IMR-90 (cell line): ENCODE results near the gene DIP2A. TPM values are rescaled to one million over a fixed set of nuclear protein-coding genes. Genes with fewer than 3 reads are reported as not detected.

Source experiments
- ATAC-seq: fragments of 200-7000 bp; cut with Tn5 transposase; 2 replicates; pipeline ENCODE4 v1.9.1; 2020; ENCODE audit warnings: low read depth, mild to moderate bottlenecking, moderate library complexity
- BruUV-seq: library from RNA; stranded (reverse); fragments of 400-500 nt; replicated peaks from 2 replicates; lab custom pipeline; 2021; lab: Mats Ljungman, UMichigan
- CTCF ChIA-PET: fragments of 300-600 bp; formaldehyde crosslinking; extraction: SDS; loops from one replicate; lab custom pipeline; 2021; ENCODE audit warnings: antibody characterized with exemption; lab: Yijun Ruan, JAX
- POLR2A ChIA-PET: fragments of 300-600 bp; sonication (Branson Sonifier 250); formaldehyde crosslinking; loops from one replicate; lab custom pipeline; 2022; ENCODE audit warnings: antibody characterized with exemption; ENCODE audit not compliant: unreplicated experiment; lab: Charles Lee
- DNase-seq: peaks from one replicate; pipeline ENCODE4 v3.0.0; 2013
- H2AFZ ChIP-seq: replicated peaks from 2 replicates; pipeline ENCODE3; 2013; ENCODE audit warnings: low read length, mild to moderate bottlenecking; ENCODE audit not compliant: poor library complexity
- H2AK5ac ChIP-seq: 2 replicates; pipeline ENCODE4 v1.6.1; 2013; ENCODE audit warnings: low read depth, low read length, inconsistent platforms
- H2AK9ac ChIP-seq: replicated peaks from 2 replicates; pipeline ENCODE3; 2013; ENCODE audit warnings: mild to moderate bottlenecking, low read depth, low read length, moderate library complexity; ENCODE audit not compliant: poor library complexity
- H2BK120ac ChIP-seq: 2 replicates; pipeline ENCODE4 v1.6.1; 2013; ENCODE audit warnings: low read depth, low read length, inconsistent platforms
- H2BK15ac ChIP-seq: 3 replicates; pipeline ENCODE4 v1.6.1; 2013; ENCODE audit warnings: low read depth, low read length, inconsistent platforms
- H2BK20ac ChIP-seq: 2 replicates; pipeline ENCODE4 v1.6.1; 2013; ENCODE audit warnings: low read depth, mild to moderate bottlenecking, inconsistent platforms, low read length, moderate library complexity
- H2BK5ac ChIP-seq: 2 replicates; pipeline ENCODE4 v1.6.1; 2013; ENCODE audit warnings: mild to moderate bottlenecking, low read depth, low read length, inconsistent platforms; ENCODE audit not compliant: poor library complexity, severe bottlenecking
- H3K14ac ChIP-seq: replicated peaks from 2 replicates; pipeline ENCODE4 v1.6.1; 2013; ENCODE audit warnings: low read depth, low read length, inconsistent platforms
- H3K18ac ChIP-seq: 2 replicates; pipeline ENCODE4 v1.6.1; 2013; ENCODE audit warnings: low read depth, low read length, control low read depth
- H3K23ac ChIP-seq: 2 replicates; pipeline ENCODE4 v1.6.1; 2013; ENCODE audit warnings: low read depth, low read length, inconsistent platforms
- H3K27ac ChIP-seq: 2 replicates; pipeline ENCODE4 v1.5.1; 2013; ENCODE audit warnings: mild to moderate bottlenecking, control low read depth, low read length; ENCODE audit not compliant: insufficient read depth
- H3K27me3 ChIP-seq: 2 replicates; pipeline ENCODE4 v1.6.1; 2013; ENCODE audit warnings: low read length; ENCODE audit not compliant: control insufficient read depth, insufficient read depth
- H3K36me3 ChIP-seq: 2 replicates; pipeline ENCODE4 v1.6.1; 2013; ENCODE audit warnings: low read length, mixed read lengths; ENCODE audit not compliant: control insufficient read depth, insufficient read depth
- H3K4ac ChIP-seq: 2 replicates; pipeline ENCODE4 v1.6.1; 2013; ENCODE audit warnings: low read depth, low read length, inconsistent platforms
- H3K4me1 ChIP-seq: 2 replicates; pipeline ENCODE4 v1.6.1; 2013; ENCODE audit warnings: low read length, mixed read lengths; ENCODE audit not compliant: control insufficient read depth, insufficient read depth
- H3K4me2 ChIP-seq: 2 replicates; pipeline ENCODE4 v1.6.1; 2013; ENCODE audit warnings: low read depth, mild to moderate bottlenecking, control low read depth, low read length, moderate library complexity
- H3K4me3 ChIP-seq: 2 replicates; pipeline ENCODE4 v1.5.1; 2013; ENCODE audit warnings: low read depth, mild to moderate bottlenecking, control low read depth, low read length, moderate library complexity; ENCODE audit not compliant: insufficient read depth
- H3K56ac ChIP-seq: 2 replicates; pipeline ENCODE4 v1.6.1; 2013; ENCODE audit warnings: low read length, inconsistent platforms; ENCODE audit not compliant: insufficient read depth; ENCODE audit errors: extremely low read depth
- H3K79me1 ChIP-seq, 2 experiments: 2 replicates each; pipeline ENCODE4 v1.6.1; 2013; ENCODE audit warnings: low read length in 2 of 2, inconsistent platforms in 1 of 2, low read depth in 1 of 2
- H3K9ac ChIP-seq: 2 replicates; pipeline ENCODE4 v1.6.1; 2013; ENCODE audit warnings: low read depth, low read length, control low read depth
- H3K9me1 ChIP-seq: 2 replicates; pipeline ENCODE4 v1.6.1; 2013; ENCODE audit warnings: low read length, inconsistent platforms; ENCODE audit not compliant: insufficient read depth
- H3K9me3 ChIP-seq: 2 replicates; pipeline ENCODE4 v1.6.1; 2013; ENCODE audit warnings: low read length; ENCODE audit not compliant: control insufficient read depth, insufficient read depth
- H4K20me1 ChIP-seq: 2 replicates; pipeline ENCODE4 v1.6.1; 2013; ENCODE audit warnings: low read length, inconsistent platforms; ENCODE audit not compliant: insufficient read depth
- H4K5ac ChIP-seq: 2 replicates; pipeline ENCODE4 v1.6.1; 2013; ENCODE audit warnings: mild to moderate bottlenecking, low read depth, low read length, control low read depth
- H4K8ac ChIP-seq, 2 experiments: 2 replicates each; pipeline ENCODE4 v1.6.1; 2013; ENCODE audit warnings: low read depth in 2 of 2, low read length in 2 of 2, control low read depth in 1 of 2, inconsistent platforms in 1 of 2
- H4K91ac ChIP-seq: 2 replicates; pipeline ENCODE4 v1.6.1; 2013; ENCODE audit warnings: low read depth, low read length, inconsistent platforms; ENCODE audit not compliant: insufficient read depth
- BHLHE40 ChIP-seq: fragments of 150-350 bp; IDR thresholded peaks from 2 replicates; pipeline ENCODE4 v1.6.1; 2016; ENCODE audit warnings: mild to moderate bottlenecking, low read depth, low read length
- CEBPB ChIP-seq: IDR thresholded peaks from 2 replicates; pipeline ENCODE4 v1.6.1; 2012; ENCODE audit warnings: low read depth, low read length, improper control_type of control experiment
- CHD1 ChIP-seq: IDR thresholded peaks from 2 replicates; pipeline ENCODE4 v1.6.1; 2012; ENCODE audit warnings: low read depth, low read length, improper control_type of control experiment
- CTCF ChIP-seq: conservative IDR thresholded peaks from 2 replicates; pipeline ENCODE4 v1.5.1; 2012; ENCODE audit warnings: mild to moderate bottlenecking, low read depth, low read length, improper control_type of control experiment
- ELK1 ChIP-seq: fragments of 150-350 bp; IDR thresholded peaks from 2 replicates; pipeline ENCODE4 v1.6.1; 2016; ENCODE audit warnings: low read depth, mild to moderate bottlenecking, low read length, moderate library complexity, borderline replicate concordance
- FOS ChIP-seq: fragments of 150-350 bp; IDR thresholded peaks from 2 replicates; pipeline ENCODE4 v1.6.1; 2016; ENCODE audit warnings: low read depth, low read length
- MAFK ChIP-seq: IDR thresholded peaks from 2 replicates; pipeline ENCODE4 v1.6.1; 2012; ENCODE audit warnings: low read depth, low read length, improper control_type of control experiment
- MAZ ChIP-seq: IDR thresholded peaks from 2 replicates; pipeline ENCODE4 v1.6.1; 2012; ENCODE audit warnings: low read depth, mild to moderate bottlenecking, low read length, improper control_type of control experiment, moderate library complexity, borderline replicate concordance
- MXI1 ChIP-seq: IDR thresholded peaks from 2 replicates; pipeline ENCODE4 v1.6.1; 2012; ENCODE audit warnings: low read depth, mild to moderate bottlenecking, low read length, moderate library complexity, borderline replicate concordance
- NFE2L2 ChIP-seq: fragments of 150-350 bp; IDR thresholded peaks from 2 replicates; pipeline ENCODE4 v1.6.1; 2016; ENCODE audit warnings: low read depth, mild to moderate bottlenecking, low read length
- POLR2A ChIP-seq: IDR thresholded peaks from 2 replicates; pipeline ENCODE4 v1.6.1; 2012; ENCODE audit warnings: mild to moderate bottlenecking, low read depth, low read length
- RAD21 ChIP-seq: IDR thresholded peaks from 2 replicates; pipeline ENCODE4 v1.6.1; 2012; ENCODE audit warnings: low read length, improper control_type of control experiment
- RCOR1 ChIP-seq: IDR thresholded peaks from 2 replicates; pipeline ENCODE4 v1.6.1; 2012; ENCODE audit warnings: mild to moderate bottlenecking, low read length, improper control_type of control experiment; ENCODE audit not compliant: insufficient replicate concordance
- RFX5 ChIP-seq: IDR thresholded peaks from 2 replicates; pipeline ENCODE4 v1.8.0; 2012; ENCODE audit warnings: low read depth, mild to moderate bottlenecking, low read length, moderate library complexity
- SMC3 ChIP-seq: fragments of 150-350 bp; IDR thresholded peaks from 2 replicates; pipeline ENCODE4 v1.6.1; 2016; ENCODE audit warnings: low read depth, mild to moderate bottlenecking, antibody characterized with exemption, low read length, moderate library complexity
- USF2 ChIP-seq: fragments of 150-350 bp; IDR thresholded peaks from 2 replicates; pipeline ENCODE4 v1.6.1; 2017; ENCODE audit warnings: mild to moderate bottlenecking, antibody characterized with exemption, low read length, low read depth
- WGBS, 2 experiments: methylation state at CpG; one replicate each; pipeline versions ENCODE4 v1.1.5 to v1.1.7; 2013; ENCODE audit warnings: missing lambda C conversion rate in 2 of 2; ENCODE audit not compliant: insufficient read length in 1 of 2; ENCODE audit errors: extremely low coverage in 2 of 2; 5-methylcytosine and 5-hydroxymethylcytosine counted together
- dilution Hi-C: fragments of 300-500 bp; cut with HindIII; formaldehyde crosslinking; loops from one replicate; pipeline ENCODE4 v1.14.3; 2018; ENCODE audit warnings: low sequenced_read_pairs; ENCODE audit not compliant: unreplicated experiment
- in situ Hi-C: fragments of 300-500 bp; cut with MboI; formaldehyde crosslinking; loops from 3 replicates; pipeline ENCODE4 v1.14.3; 2019; ENCODE audit warnings: low sequenced_read_pairs, inconsistent platforms, mixed read lengths
- intact Hi-C: fragments of 100-400 bp; cut with micrococcal nuclease; formaldehyde crosslinking; loops from 2 replicates; pipeline ENCODE4 v1.10.0; 2022
- polyA plus RNA-seq, 3 experiments: library from polyadenylated mRNA; depleted of rRNA; stranded (reverse); fragments of >200 nt; gene quantifications; 2 replicates each; pipeline ENCODE4 v1.2.3, GENCODE V29; 2012; ENCODE audit warnings: low replicate concordance in 1 of 3
- total RNA-seq: library from RNA; depleted of rRNA; stranded (reverse); fragments of >200 nt; gene quantifications from 2 replicates; pipeline ENCODE4 v1.2.3, GENCODE V29; 2012

The DIP2A gene
- total and polyA plus RNA-seq, 2 of the 4 experiments (the other 2 are of a cell fraction): 17.9 to 24.3 TPM

- H3K27ac ChIP-seq: no peak overlapping the region
- no peak overlapping the region for H3K4ac ChIP-seq
- WGBS, 2 experiments: 97% methylated on average over 5 of the region's 13 CpGs; no CpG with 5 or more reads in 1 of the 2 experiments
- in situ Hi-C loops (no loop called here), dilution Hi-C loops (no loop called here), intact Hi-C loops (no loop called here)
- ChIA-PET POLR2A (no interaction called here), CTCF (no interaction called here)
- H3K4me3 ChIP-seq: no peak overlapping the region
- H3K23ac ChIP-seq: no peak overlapping the region
- no peaks in the 10 kb centered on the region for H3K27me3 ChIP-seq
- no TSS peak for BruUV-seq
- no peaks in the 10 kb centered on the region for H4K20me1 ChIP-seq
- no peak overlapping the region for H2BK20ac ChIP-seq
- no peak overlapping the region for H2BK120ac ChIP-seq
- no peak overlapping the region for H3K56ac ChIP-seq
- no peaks in the 10 kb centered on the region for H3K4me1 ChIP-seq
- no peak overlapping the region for H2AK5ac ChIP-seq
- H2AFZ ChIP-seq: no peak overlapping the region
- no peak overlapping the region for H4K8ac ChIP-seq
- H2AK9ac ChIP-seq: no peak overlapping the region
- DNase-seq: no peak
- no peak for ATAC-seq
- H3K9me3 ChIP-seq: no peaks in the 10 kb centered on the region
- peaks cover 0 to 8% of the 10 kb centered on the region in 2 experiments; a peak in 2 of 4 replicates for H3K79me1 ChIP-seq
- no peak overlapping the region for H2BK5ac ChIP-seq
- H3K9me1 ChIP-seq: no peaks in the 10 kb centered on the region
- no peak overlapping the region for H3K4me2 ChIP-seq
- TF ChIP-seq NFE2L2 (no peak), ELK1 (no peak), POLR2A (no peak), MAZ (no peak), RFX5 (no peak), CHD1 (no peak), MAFK (no peak), MXI1 (no peak), RAD21 (no peak), BHLHE40 (no peak), SMC3 (no peak), FOS (no peak), USF2 (no peak), CEBPB (no peak), RCOR1 (no peak), CTCF (no peak)
- H3K14ac ChIP-seq: no peak overlapping the region
- H3K9ac ChIP-seq: no peak overlapping the region
- no peak overlapping the region for H4K5ac ChIP-seq
- H3K36me3 ChIP-seq: peaks cover 61% of the 10 kb centered on the region
- no peak overlapping the region for H3K18ac ChIP-seq
- no peak overlapping the region for H2BK15ac ChIP-seq
- no peak overlapping the region for H4K91ac ChIP-seq
Observed at GRCh38 chr21:46437096-46437498, 21.6 kb upstream of the DIP2A start.
